NCI-H774 (cell line): ENCODE results near the gene IL4R.
"Not testable (repeated sequence)": the region's sequence is repeated elsewhere in the genome, so short reads cannot be mapped to it uniquely, and the experiment has no call there.

Experiments
- DNase-seq: peaks from one replicate; lab custom pipeline; 2025; lab: John Stamatoyannopoulos, UW

Gene IL4R

DNA sequence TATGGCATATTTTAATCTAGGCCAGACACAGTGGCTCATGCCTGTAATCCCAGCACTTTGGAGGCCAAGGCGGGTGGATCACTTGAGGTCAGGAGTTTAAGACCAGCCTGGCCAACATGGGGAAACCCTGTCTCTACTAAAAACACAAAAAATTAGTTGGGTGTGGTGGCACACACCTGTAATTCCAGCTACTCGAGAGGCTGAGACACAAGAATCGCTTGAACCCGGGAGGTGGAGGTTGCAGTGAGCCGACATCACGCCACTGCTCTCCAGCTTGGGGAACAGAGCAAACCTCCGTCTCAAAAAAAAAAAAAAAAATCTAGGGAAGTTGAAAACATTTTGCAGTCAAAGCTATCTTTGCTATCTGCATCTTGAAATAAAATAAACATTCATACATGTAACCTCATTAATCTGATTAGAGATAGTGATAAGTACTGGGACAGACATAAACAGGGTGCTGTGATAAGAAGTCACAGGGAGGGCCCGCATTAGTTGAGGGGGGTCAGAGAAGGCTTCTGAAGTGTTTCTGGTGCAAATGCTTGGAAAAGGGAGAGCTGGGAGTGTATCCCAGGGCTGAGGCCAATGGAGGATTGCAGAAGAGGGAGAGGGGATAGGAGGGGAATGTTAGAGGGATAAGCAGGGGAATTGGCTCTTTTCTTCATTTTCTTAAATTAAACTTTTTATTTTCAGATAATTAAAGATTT, 15.8 kb downstream of the IL4R start:
- not testable (repeated sequence) for DNase-seq

DNA sequence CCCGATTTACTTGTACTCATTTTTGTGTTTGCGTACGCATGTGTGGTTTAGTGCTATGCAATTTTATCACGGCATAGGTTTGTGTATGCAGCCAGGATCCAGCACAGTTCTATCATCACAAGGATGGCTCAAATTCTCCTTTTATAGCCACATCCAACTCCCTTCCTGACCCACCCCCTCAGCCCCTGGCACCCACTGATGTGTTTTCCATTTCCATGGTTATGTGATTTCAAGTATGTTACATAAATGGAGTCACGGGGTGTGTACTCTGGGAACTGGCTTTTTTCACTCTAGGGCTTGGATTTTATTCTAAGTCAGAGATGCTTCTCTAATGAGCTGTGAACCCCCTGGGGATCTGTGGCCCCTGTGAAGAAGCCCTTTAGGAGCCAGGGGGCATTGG, 16.8 kb downstream of the IL4R start:
- DNase-seq = no peak

DNA sequence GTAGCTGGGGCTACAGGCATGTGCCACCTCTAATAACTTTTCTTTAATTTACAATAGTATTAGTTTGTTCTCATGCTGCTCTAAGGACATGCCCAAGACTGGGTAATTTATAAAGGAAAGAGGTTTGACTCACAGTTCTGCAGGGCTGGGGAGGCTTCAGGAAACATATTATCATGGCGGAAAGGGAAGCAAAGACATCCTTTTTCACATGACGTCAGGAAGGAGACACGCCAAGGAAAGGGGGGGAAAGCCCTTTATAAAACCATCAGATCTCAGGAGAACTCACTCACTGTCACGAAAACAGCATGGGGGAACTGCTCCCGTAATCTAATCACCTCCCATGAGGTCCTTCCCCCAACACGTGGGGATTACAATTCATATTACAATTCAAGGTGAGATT, 18.3 kb downstream of the IL4R start:
- no peak for DNase-seq

DNA sequence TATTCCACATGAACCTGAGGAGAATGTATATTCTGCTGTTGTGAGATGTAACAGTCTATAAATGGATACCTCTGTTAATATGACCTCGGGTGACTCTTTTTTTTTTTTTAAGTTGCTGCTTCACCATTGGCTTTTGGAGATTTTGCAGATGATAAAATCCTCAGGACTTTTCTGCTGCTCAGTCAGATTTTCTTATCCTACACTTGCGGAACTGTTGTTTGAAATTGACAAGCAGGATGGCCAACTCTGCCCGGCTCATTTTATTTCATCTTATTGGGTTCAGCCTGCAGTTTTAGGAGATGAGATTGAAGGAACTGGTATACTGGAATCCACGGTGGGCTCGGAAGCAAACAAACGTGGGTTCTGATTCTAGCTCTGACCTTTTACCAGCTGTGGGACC, 19.3 kb downstream of the IL4R start:
- DNase-seq = no peak

DNA sequence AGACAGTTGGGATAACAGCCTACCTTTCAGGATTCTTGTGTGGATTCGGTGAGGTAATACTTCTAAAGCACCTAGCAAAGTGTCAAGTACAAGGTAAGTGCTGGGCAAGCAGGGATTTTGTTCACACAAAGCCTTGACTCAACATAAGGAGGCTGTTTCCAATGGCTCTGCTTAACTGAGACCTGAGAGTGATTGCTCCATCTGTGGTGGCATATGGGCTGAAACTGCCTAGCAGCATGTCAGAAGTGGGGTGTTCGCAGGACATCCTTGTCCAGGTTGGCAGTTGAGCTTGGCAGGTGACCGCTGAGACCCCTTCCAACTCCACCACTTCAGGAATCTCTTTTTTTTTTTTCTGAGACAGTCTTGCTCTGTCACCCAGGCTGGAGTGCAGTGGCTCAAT, 19.8 kb downstream of the IL4R start:
- no peak for DNase-seq

DNA sequence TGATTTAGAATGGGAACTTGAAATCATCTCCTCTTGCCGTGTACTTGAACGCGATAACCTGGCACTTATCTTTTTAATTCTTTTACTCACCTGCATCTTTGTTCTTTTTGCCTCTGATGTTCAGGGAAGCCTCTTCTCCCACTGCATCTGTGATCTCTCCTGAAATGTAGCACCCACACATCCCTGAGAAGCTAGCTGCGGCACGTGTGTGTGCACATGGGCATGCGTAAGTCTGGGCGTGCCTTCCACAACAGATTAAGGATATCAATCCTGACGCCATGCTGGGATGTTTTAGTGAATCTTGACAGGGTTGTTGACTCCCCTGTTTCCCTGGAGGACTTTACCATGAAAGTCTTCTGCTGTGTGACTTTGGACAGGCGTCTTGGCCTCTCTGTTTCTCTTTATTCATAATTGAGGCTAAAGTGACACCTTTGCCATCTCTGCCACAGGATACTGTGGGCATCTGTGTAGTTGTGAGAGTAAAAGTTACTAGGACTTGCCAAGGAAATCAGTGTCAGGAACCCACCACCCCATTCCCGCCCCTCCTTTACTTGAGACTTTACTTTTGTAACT, 20.5 kb downstream of the IL4R start:
- DNase-seq = no peak

DNA sequence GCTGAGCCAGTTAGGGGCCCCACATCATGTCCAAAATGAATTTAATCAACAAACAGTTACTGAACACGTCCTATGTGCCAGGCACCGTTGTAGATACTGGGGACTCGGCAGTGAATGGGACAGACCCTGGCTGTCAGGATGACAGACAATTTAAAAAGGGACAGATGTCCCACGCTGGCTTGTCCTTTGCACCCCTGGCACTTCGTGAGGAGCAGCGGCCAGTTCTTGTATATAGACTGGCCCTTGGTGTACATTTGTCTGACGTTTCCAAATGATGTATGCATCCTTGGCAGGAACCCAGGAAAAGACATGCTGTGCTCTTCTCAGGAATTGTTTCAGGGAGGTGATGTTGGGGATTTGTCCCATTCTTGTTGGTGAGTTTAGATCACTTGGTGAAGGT, 21.1 kb downstream of the IL4R start:
- no peak for DNase-seq

DNA sequence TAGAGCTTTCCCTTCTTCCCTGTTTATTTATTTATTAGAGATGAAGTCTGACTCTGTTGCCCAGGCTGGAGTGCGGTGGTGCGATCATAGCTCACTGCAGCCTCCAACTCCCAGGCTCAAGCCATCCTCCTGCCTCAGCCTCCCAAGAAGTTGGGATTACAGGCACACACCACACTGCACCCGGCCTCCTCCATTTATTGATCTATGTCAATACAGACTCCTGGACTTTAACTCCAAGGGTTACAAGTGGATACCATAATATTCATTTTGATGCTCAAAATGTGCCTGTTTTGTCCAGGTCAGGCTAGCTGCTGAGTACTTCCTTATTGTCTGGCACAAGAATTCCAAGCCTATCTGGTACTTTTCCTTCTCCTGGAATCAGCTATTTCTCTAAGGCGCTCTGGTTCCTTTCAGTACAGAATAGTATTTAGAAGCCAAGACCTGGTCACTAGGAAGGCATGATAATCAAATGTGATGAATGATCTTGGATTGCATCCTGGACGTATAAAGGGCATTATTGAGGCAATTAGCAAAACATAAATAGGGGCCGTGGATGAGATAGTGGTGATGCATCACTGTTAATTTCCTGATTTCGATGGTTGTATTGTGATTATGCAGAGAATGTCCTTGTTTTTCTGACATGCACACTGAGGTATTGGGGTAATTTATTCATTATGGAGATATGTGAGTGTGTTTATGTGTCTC, 21.7 kb downstream of the IL4R start:
- DNase-seq = no peak

DNA sequence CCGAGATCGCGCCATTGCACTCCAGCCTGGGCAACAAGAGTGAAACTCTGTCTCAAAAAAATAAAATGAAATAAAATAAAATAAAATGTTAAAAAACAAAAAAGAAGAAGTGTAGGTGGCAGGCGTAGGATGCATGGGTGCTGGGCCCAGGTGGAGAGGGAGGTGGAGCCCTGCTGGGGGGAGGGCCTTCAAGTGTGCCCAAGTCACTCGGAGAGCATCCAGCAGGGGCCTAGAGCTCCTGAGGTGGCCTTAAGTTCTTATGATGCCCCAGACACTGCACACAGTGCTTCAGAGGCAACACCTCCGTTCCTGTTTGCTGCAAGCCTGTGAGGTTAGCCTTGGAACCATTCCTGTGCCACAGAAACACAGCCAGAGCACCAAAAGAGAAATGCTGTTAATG, 23.2 kb downstream of the IL4R start:
- DNase-seq = no peak

DNA sequence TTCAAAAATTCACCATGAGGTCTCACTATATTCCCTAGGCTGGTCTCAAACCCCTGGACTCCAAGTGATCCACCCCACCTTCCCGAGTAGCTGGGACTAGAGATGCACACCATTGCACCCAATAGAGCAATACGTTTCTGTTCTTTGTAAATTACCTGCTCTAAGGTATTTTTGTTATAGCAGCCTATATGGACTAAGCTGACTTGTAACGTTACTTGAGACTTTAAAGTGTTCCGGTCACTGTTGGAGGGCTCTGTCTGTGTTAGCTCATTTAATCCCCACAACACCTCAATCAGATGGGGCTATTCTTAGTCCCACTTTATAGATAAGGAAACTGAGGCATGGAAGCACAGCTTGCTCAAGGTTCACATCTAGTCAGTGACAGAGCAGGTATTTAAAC, 25.4 kb downstream of the IL4R start:
- no peak for DNase-seq

DNA sequence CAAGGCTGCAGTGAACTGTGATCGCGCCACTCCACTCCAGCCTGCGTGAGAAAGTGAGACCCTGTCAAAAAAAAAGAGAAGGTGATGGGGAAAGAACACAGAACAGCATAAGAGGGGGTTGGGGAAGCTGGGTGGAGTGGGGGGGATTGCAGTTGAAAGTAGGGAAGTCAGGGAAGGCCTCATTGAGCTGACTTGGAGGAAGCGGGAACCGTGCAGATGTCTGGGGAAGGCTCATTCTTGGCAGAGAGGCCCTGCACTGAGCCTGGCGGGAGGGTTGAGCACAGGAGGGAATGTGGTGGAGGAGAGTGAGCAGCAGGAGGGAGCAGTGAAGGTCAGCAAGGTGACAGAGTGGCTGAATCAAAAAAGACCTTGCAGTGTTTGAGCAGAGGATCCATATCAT, 26.9 kb downstream of the IL4R start:
- no peak for DNase-seq

DNA sequence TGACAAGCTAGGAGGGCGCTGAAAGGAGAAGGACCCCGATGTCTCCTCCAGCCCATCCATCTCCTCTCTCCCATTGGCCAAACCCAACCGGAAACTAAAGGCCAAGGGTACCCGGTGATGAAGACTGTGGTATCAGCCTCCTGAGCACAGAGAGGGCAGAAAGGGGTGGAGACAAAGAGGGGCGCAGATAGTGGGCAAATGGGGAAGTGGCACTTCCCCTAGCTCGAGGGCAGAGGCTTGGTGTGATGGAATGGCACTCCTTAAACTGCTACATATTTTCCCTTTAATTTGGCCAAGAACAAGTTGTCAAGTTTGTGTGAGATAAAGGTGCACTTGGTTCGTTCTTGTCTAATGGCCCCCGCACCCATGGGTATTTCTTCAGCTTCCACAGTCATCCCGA, 27.8 kb downstream of the IL4R start:
- no peak for DNase-seq

DNA sequence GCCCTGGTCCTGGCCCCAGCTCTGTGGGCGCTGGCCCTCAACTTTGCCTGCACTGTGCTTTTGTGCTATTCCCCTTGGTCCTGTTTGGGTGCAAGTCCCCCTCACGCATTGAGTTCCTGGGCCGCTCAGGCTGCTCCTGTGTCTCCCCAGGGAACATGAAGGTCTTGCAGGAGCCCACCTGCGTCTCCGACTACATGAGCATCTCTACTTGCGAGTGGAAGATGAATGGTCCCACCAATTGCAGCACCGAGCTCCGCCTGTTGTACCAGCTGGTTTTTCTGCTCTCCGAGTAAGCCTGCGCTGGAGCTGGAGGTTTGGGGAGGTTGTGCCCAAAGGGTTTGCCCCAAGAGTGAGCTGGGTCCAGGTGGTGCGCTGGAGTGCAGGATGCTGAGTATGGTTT, 28.2 kb downstream of the IL4R start:
- DNase-seq = no peak

DNA sequence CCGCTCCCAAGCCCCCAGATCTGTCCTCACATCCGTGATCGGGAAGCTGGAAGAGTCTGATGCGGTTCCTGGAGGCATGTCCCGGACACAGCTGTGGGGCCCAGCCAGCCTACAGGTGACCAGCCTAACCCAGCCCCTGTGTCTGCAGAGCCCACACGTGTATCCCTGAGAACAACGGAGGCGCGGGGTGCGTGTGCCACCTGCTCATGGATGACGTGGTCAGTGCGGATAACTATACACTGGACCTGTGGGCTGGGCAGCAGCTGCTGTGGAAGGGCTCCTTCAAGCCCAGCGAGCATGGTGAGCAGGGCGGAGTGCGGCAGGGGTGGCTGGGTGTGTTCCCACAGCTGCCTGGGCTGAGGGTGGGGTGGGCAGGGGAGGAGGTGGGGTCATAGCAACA, 30.9 kb downstream of the IL4R start:
- DNase-seq = peak; percentile 44

DNA sequence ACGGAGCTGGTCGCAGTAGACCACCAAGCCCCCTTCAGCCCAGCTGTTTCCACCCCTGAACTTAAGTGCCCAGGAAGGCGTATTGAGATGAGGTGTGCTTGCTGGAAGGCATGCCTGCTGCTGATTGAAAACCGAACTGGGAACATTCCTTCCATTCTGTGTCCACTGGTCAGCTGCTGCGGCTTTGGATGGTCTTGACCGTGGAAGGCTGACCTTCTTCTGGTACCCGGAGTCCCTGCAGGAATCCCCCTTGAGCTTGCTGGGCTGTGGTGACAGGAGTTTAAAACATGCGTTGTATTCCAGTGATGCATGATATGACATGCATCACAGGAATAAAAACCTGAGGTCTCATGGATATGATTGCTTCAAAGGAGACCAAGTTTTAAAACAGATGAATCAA, 31.4 kb downstream of the IL4R start:
- no peak for DNase-seq

DNA sequence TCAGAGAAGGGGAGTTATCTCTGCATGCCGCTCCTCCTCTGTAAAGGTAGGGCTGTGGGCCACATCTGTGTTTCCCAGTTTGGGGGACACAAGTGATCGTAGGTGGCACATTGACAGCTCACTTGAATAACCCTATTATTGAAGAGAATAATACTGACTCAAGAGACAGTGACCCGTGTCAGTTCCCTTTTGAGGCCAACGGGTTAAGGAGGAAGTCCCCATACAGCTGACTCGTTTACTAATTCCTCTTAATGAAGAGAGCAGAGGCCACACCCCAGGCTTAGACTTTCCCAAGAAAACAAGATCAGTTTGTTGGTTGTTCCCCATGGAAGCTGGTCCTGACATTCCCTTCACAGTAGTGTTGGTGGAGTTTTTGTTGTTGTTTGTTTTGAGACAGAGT, 33.0 kb downstream of the IL4R start:
- no peak for DNase-seq

DNA sequence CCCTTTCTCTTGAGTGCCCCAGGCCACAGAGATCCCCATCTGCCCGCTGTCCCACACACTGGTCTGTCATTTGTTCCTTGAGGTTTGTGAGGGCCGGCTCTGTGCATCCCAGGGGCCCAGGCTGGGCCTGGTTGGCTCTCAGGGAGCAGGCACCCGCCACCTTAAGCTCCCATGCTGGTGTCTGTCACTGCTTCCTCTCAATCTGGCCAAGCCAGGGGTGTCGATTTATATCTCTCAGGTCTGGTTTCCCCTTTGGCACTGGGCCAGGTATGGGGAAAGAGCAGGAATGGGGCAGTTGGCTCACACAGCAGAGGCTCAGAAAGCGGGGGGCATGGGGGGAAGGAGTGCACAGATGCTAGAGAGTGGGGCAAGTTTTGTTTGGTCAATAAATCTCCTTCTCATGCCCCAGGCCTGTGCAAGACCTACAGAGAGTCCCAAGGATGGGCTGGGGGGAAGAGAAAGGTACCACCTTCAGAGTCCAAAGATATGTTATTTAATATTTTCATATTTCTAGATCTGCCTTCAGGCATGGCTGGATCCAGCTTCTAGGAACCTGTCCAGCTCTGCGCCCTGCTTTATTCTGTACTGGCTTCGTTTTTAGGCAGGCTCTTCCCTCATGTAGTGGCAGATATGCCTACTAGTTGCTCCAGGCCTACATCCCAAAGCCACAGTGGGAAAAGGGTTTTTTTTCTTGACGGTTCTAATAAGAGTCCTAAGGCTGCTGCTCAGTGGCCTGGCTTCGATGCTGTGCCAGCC, 34.3 kb downstream of the IL4R start:
- DNase-seq = no peak

DNA sequence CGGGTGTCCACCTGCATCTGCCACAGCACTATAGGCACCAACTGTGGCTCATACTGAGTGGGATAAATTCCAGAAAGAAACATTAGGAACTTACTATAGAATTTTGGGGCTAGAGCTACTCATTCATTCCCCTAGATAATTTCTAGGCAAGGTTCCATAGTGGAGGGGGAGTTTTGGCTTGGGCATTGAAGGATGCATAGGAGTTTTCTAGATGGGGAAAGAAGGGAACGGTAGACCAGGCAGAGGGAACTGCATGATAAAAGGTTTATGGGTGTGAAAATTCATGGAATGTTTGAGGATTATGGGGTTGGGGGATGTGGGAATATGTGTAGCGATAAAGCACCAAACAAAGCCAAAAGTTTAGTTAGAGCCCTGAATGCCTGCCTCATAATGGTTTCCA, 35.5 kb downstream of the IL4R start:
- no peak for DNase-seq

DNA sequence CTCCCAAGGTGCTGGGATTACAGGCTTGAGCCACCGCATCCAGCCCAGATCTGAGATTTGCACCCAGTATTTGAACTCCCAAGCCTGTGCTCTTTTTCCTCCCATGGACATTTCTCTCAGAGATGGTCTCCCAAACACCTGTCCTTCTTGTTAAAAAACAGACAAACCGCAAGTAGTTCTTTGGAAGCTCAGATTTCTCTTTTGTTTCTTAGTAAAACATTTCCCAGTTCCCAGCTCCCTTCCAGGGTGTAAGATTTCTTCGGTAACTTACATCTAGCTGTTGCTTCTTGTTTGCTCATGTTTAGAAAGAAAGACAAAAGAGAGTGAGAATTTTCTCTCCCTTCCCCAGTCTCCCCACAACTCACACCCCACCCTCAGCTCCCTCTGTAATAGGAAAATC, 36.2 kb downstream of the IL4R start:
- DNase-seq = no peak

DNA sequence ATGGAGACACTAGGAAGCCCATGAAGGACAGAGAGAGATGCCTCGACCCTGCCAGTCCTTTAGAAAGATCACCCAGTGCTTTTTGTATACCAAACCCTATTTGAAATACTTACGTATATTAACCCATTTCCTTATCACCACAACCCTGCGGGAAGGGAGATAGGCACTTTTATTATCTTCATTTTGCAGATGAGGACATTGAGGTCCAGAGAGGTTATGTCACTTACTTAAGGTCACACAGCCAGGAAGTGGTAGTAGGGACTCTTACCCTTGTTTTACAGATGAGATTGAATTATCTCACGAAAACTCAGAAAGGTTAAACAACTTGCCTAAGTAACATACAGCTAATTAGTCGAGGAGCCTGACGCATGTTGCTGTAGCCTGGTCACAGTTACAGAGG, 38.2 kb downstream of the IL4R start:
- DNase-seq = no peak

DNA sequence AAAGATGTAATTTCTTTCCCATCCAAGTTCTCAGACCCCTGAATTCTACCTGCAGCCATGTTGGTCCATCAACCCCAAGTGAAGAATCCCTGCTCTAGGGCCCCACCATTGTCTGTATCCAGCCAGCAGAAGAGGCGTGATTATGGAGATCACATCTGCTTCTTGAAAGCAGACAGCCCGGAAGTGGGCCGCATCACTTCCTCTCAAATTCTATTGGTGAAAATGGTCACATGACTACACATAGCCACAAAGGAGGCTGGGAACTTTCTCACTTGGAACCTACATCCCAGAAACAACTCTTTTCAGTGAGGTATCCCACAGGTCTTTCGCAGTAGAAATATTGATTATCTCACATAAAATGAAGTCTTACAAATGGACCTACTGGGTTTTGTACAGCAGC, 40.1 kb downstream of the IL4R start:
- DNase-seq = no peak

DNA sequence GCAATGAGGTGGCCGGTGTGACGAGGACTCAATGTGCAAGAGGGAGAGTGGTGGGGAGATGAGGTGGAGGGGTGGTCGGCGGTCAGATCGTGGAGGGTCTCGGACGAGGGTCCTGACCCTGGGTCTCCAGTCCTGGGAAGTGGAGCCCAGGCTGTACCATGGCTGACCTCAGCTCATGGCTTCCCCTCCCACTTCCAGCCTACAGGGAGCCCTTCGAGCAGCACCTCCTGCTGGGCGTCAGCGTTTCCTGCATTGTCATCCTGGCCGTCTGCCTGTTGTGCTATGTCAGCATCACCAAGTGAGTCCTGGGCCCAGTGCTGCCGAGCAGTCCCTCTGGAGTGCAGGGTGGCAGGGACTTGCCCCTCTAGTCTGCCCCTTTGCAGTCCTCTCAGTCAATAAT, 41.8 kb downstream of the IL4R start:
- no peak for DNase-seq

DNA sequence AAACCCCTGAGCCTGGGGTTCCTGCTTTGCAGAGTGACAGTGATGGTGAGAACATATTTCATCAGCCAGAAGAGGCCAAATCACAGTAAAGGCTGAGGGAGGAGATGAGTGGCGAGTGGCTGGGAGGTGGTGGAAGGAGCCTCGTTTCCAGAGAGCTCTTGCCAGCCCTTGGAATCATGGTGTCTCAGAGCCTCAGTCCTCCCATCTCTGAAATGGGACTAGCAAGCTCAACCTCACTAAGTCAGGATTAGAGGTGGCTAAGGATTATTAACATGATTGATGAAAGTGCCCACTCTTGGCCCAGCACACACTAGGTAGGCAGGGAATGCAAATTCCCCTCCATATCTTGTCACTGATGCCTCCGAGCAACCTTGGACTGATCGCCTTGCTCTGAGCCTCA, 43.0 kb downstream of the IL4R start:
- no peak for DNase-seq
